ENCODE data around the gene HIGD1A.

DNA sequence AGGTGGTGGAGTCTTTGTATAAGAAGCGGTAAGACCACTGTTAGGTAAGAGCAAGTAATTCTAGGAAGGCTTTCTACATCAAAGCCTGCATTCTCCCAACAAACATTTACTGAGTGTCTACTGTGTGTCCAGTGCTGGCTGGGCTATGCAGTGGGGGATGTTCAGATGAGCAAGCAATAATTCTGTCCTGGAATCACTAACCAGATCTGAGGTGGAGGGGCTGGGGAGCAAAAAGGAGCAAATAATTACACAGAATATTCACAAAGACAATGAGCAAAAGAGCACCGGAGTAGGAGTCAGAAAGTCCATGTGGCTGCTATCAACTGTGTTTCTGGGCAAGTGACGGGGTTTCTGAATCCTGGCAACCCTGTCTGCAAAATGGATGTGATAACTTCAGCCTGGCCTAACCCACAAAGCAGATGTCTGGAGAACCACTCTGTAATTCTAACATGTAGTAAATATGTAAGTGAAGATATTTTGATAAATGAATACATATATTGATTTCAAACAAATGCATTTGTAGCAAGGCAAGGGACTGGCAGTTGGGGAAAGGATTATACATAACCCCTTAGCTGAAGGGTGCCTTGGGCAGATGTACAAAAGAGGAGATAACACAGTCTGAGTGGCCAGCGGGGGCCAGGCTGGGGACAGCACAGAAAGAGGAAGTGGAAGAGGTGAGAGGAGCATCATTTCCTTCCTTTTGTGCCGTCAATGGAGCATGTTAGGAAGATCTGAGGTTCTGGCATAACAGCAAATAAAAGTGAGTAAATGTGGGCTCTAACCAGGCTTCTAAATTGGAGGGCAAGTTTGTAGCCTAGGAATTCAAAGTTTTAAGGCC lies 42.6 kb upstream of the HIGD1A start:
- no peak for TF ChIP-seq POLR2A (IDR thresholded peaks at IDR 0.05)
- TF ChIP-seq, protein P1, sequence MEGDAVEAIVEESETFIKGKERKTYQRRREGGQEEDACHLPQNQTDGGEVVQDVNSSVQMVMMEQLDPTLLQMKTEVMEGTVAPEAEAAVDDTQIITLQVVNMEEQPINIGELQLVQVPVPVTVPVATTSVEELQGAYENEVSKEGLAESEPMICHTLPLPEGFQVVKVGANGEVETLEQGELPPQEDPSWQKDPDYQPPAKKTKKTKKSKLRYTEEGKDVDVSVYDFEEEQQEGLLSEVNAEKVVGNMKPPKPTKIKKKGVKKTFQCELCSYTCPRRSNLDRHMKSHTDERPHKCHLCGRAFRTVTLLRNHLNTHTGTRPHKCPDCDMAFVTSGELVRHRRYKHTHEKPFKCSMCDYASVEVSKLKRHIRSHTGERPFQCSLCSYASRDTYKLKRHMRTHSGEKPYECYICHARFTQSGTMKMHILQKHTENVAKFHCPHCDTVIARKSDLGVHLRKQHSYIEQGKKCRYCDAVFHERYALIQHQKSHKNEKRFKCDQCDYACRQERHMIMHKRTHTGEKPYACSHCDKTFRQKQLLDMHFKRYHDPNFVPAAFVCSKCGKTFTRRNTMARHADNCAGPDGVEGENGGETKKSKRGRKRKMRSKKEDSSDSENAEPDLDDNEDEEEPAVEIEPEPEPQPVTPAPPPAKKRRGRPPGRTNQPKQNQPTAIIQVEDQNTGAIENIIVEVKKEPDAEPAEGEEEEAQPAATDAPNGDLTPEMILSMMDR (IDR thresholded peaks at IDR 0.05): no peak

Data from Peyer's patch (tissue), 4 donors.